ENCODE results near the gene ZDHHC22.

ZDHHC22 gene

GRCh38 chr14:77141214-77142004 is at the start of gene ZDHHC22:
TSS of gene ZDHHC22 (minus strand) at chr14:77141791. CDS start at chr14:77139738, 2,053 bp downstream.
- Histone ChIP-seq H3K9me3 (ENCODE audit: control insufficient read depth, low read depth, low read length) (no peaks in the 10 kb centered on the region), H3K36me3 (ENCODE audit: control insufficient read depth, low read depth, low read length) (peaks cover 8% of the 10 kb centered on the region), H3K4me3 (ENCODE audit: low read length) (peak within 1 kb of the TSS; percentile 91), H3K4me1 (ENCODE audit: control insufficient read depth, low read depth, low read length) (peaks cover 44% of the 10 kb centered on the region), H3K27me3 (ENCODE audit: control insufficient read depth, insufficient read depth, low read length) (peaks cover 21% of the 10 kb centered on the region), H3K27ac (ENCODE audit: low read length) (no peak within 1 kb of the TSS), H3K9ac (ENCODE audit: low read length) (peak within 1 kb of the TSS; percentile 57)

- no peak overlapping the region for H3K27ac ChIP-seq (ENCODE audit: low read length)
- no peak overlapping the region for H3K9ac ChIP-seq (ENCODE audit: low read length)
- H3K27me3 ChIP-seq (ENCODE audit: control insufficient read depth, insufficient read depth, low read length) = no peaks in the 10 kb centered on the region
Measured at GRCh38 chr14:77190977-77191376, 49.4 kb upstream of the ZDHHC22 start.

GRCh38 chr14:77189479-77189878 is 47.9 kb upstream of the ZDHHC22 start:
- Histone ChIP-seq H3K27me3 (ENCODE audit: control insufficient read depth, insufficient read depth, low read length) (no peaks in the 10 kb centered on the region), H3K9ac (ENCODE audit: low read length) (no peak overlapping the region), H3K36me3 (ENCODE audit: control insufficient read depth, low read depth, low read length) (no peaks in the 10 kb centered on the region), H3K27ac (ENCODE audit: low read length) (no peak overlapping the region), H3K4me1 (ENCODE audit: control insufficient read depth, low read depth, low read length) (no peaks in the 10 kb centered on the region), H3K4me3 (ENCODE audit: low read length) (no peak overlapping the region), H3K9me3 (ENCODE audit: control insufficient read depth, low read depth, low read length) (no peaks in the 10 kb centered on the region)

More at GRCh38 chr14:77190977-77191376, 49.4 kb upstream of the ZDHHC22 start:
- H3K9me3 ChIP-seq (ENCODE audit: control insufficient read depth, low read depth, low read length) = no peaks in the 10 kb centered on the region
- H3K4me1 ChIP-seq (ENCODE audit: control insufficient read depth, low read depth, low read length) = no peaks in the 10 kb centered on the region
- no peaks in the 10 kb centered on the region for H3K36me3 ChIP-seq (ENCODE audit: control insufficient read depth, low read depth, low read length)
- no peak overlapping the region for H3K4me3 ChIP-seq (ENCODE audit: low read length)

- Histone ChIP-seq H3K27me3 (ENCODE audit: control insufficient read depth, insufficient read depth, low read length) (peaks cover 4% of the 10 kb centered on the region), H3K4me1 (ENCODE audit: control insufficient read depth, low read depth, low read length) (no peaks in the 10 kb centered on the region), H3K9ac (ENCODE audit: low read length) (no peak overlapping the region)
Measured at GRCh38 chr14:77187649-77188012, 46.0 kb upstream of the ZDHHC22 start.

GRCh38 chr14:77186911-77187648 is 45.5 kb upstream of the ZDHHC22 start:
- Histone ChIP-seq H3K36me3 (ENCODE audit: control insufficient read depth, low read depth, low read length) (no peaks in the 10 kb centered on the region), H3K9ac (ENCODE audit: low read length) (no peak overlapping the region), H3K4me3 (ENCODE audit: low read length) (no peak overlapping the region), H3K27ac (ENCODE audit: low read length) (no peak overlapping the region), H3K27me3 (ENCODE audit: control insufficient read depth, insufficient read depth, low read length) (peaks cover 9% of the 10 kb centered on the region), H3K9me3 (ENCODE audit: control insufficient read depth, low read depth, low read length) (no peaks in the 10 kb centered on the region), H3K4me1 (ENCODE audit: control insufficient read depth, low read depth, low read length) (no peaks in the 10 kb centered on the region)

More at GRCh38 chr14:77187649-77188012, 46.0 kb upstream of the ZDHHC22 start:
- no peaks in the 10 kb centered on the region for H3K36me3 ChIP-seq (ENCODE audit: control insufficient read depth, low read depth, low read length)
- H3K9me3 ChIP-seq (ENCODE audit: control insufficient read depth, low read depth, low read length) = no peaks in the 10 kb centered on the region
- no peak overlapping the region for H3K27ac ChIP-seq (ENCODE audit: low read length)
- H3K4me3 ChIP-seq (ENCODE audit: low read length) = no peak overlapping the region

- H3K36me3 ChIP-seq (ENCODE audit: control insufficient read depth, low read depth, low read length) = no peaks in the 10 kb centered on the region
- peaks cover 7% of the 10 kb centered on the region for H3K4me1 ChIP-seq (ENCODE audit: control insufficient read depth, low read depth, low read length)
- H3K27ac ChIP-seq (ENCODE audit: low read length) = no peak overlapping the region
- no peak overlapping the region for H3K4me3 ChIP-seq (ENCODE audit: low read length)
- no peaks in the 10 kb centered on the region for H3K9me3 ChIP-seq (ENCODE audit: control insufficient read depth, low read depth, low read length)
- H3K9ac ChIP-seq (ENCODE audit: low read length) = no peak overlapping the region
- peaks cover 10% of the 10 kb centered on the region for H3K27me3 ChIP-seq (ENCODE audit: control insufficient read depth, insufficient read depth, low read length)
Measured at GRCh38 chr14:77185093-77185465, 43.5 kb upstream of the ZDHHC22 start.

- Histone ChIP-seq H3K9ac (ENCODE audit: low read length) (no peak overlapping the region), H3K9me3 (ENCODE audit: control insufficient read depth, low read depth, low read length) (no peaks in the 10 kb centered on the region), H3K27me3 (ENCODE audit: control insufficient read depth, insufficient read depth, low read length) (peaks cover 10% of the 10 kb centered on the region), H3K4me1 (ENCODE audit: control insufficient read depth, low read depth, low read length) (peaks cover 7% of the 10 kb centered on the region), H3K36me3 (ENCODE audit: control insufficient read depth, low read depth, low read length) (no peaks in the 10 kb centered on the region), H3K27ac (ENCODE audit: low read length) (no peak overlapping the region), H3K4me3 (ENCODE audit: low read length) (no peak overlapping the region)
Measured at GRCh38 chr14:77184396-77185092, 43.0 kb upstream of the ZDHHC22 start.

- H3K9ac ChIP-seq (ENCODE audit: low read length) = no peak overlapping the region
- peaks cover 10% of the 10 kb centered on the region for H3K27me3 ChIP-seq (ENCODE audit: control insufficient read depth, insufficient read depth, low read length)
- H3K4me3 ChIP-seq (ENCODE audit: low read length) = no peak overlapping the region
- no peak overlapping the region for H3K27ac ChIP-seq (ENCODE audit: low read length)
- no peaks in the 10 kb centered on the region for H3K9me3 ChIP-seq (ENCODE audit: control insufficient read depth, low read depth, low read length)
- H3K4me1 ChIP-seq (ENCODE audit: control insufficient read depth, low read depth, low read length) = peaks cover 7% of the 10 kb centered on the region
- H3K36me3 ChIP-seq (ENCODE audit: control insufficient read depth, low read depth, low read length) = no peaks in the 10 kb centered on the region
Measured at GRCh38 chr14:77183896-77184295, 42.3 kb upstream of the ZDHHC22 start.

- no peaks in the 10 kb centered on the region for H3K36me3 ChIP-seq (ENCODE audit: control insufficient read depth, low read depth, low read length)
- peak within 1 kb of the TSS; percentile 77 for H3K4me3 ChIP-seq (ENCODE audit: low read length)
- peaks cover 7% of the 10 kb centered on the region for H3K4me1 ChIP-seq (ENCODE audit: control insufficient read depth, low read depth, low read length)
- peak within 1 kb of the TSS; percentile 27 for H3K9ac ChIP-seq (ENCODE audit: low read length)
- peaks cover 10% of the 10 kb centered on the region for H3K27me3 ChIP-seq (ENCODE audit: control insufficient read depth, insufficient read depth, low read length)
- H3K9me3 ChIP-seq (ENCODE audit: control insufficient read depth, low read depth, low read length) = no peaks in the 10 kb centered on the region
- no peak within 1 kb of the TSS for H3K27ac ChIP-seq (ENCODE audit: low read length)
Measured at GRCh38 chr14:77181603-77182437, 40.2 kb upstream of the ZDHHC22 start, which contains the start of gene TMEM63C. TSS of gene TMEM63C (plus strand) at chr14:77181798. CDS start at chr14:77218814, 37,016 bp downstream.

- no peaks in the 10 kb centered on the region for H3K9me3 ChIP-seq (ENCODE audit: control insufficient read depth, low read depth, low read length)
- peaks cover 7% of the 10 kb centered on the region for H3K4me1 ChIP-seq (ENCODE audit: control insufficient read depth, low read depth, low read length)
- no peaks in the 10 kb centered on the region for H3K36me3 ChIP-seq (ENCODE audit: control insufficient read depth, low read depth, low read length)
- peak overlapping the region; percentile 77 for H3K4me3 ChIP-seq (ENCODE audit: low read length)
- peaks cover 10% of the 10 kb centered on the region for H3K27me3 ChIP-seq (ENCODE audit: control insufficient read depth, insufficient read depth, low read length)
- H3K9ac ChIP-seq (ENCODE audit: low read length) = no peak overlapping the region
- no peak overlapping the region for H3K27ac ChIP-seq (ENCODE audit: low read length)
Measured at GRCh38 chr14:77180726-77181602, 39.4 kb upstream of the ZDHHC22 start.
